ENCODE measurements around the gene PGD.
"Not testable (repeated sequence)": the region's sequence is repeated elsewhere in the genome, so short reads cannot be mapped to it uniquely, and the experiment has no call there.

PGD gene

GRCh38 chr1:10419351-10419750, 20.5 kb downstream of the PGD start:
- no peaks in the 10 kb centered on the region for H3K9me3 Mint-ChIP-seq
- peaks cover 11% of the 10 kb centered on the region for H3K4me1 Mint-ChIP-seq (ENCODE audit: low read depth)
- no peaks in the 10 kb centered on the region for H3K27me3 Mint-ChIP-seq (ENCODE audit: low read depth)
- H3K4me3 Mint-ChIP-seq = no peak overlapping the region
- peak overlapping the region; percentile 55 for H3K27ac Mint-ChIP-seq
- H3K36me3 Mint-ChIP-seq (ENCODE audit: low read depth) = peaks cover 41% of the 10 kb centered on the region

GRCh38 chr1:10421637-10422036, 22.8 kb downstream of the PGD start:
- Mint-ChIP-seq H3K4me1 (ENCODE audit: low read depth) (no peaks in the 10 kb centered on the region), H3K27me3 (ENCODE audit: low read depth) (no peaks in the 10 kb centered on the region)

GRCh38 chr1:10424034-10424433, 25.2 kb downstream of the PGD start:
- Mint-ChIP-seq H3K27ac (no peak overlapping the region), H3K4me1 (ENCODE audit: low read depth) (peaks cover 6% of the 10 kb centered on the region), H3K9me3 (no peaks in the 10 kb centered on the region), H3K36me3 (ENCODE audit: low read depth) (peaks cover 16% of the 10 kb centered on the region), H3K4me3 (no peak overlapping the region), H3K27me3 (ENCODE audit: low read depth) (no peaks in the 10 kb centered on the region)

More at GRCh38 chr1:10421637-10422036, 22.8 kb downstream of the PGD start:
- no peak overlapping the region for H3K4me3 Mint-ChIP-seq
- H3K9me3 Mint-ChIP-seq = no peaks in the 10 kb centered on the region
- peaks cover 29% of the 10 kb centered on the region for H3K36me3 Mint-ChIP-seq (ENCODE audit: low read depth)
- H3K27ac Mint-ChIP-seq = no peak overlapping the region

- H3K27me3 Mint-ChIP-seq (ENCODE audit: low read depth) = no peaks in the 10 kb centered on the region
- H3K9me3 Mint-ChIP-seq = no peaks in the 10 kb centered on the region
- H3K27ac Mint-ChIP-seq = no peak overlapping the region
- no peak overlapping the region for H3K4me3 Mint-ChIP-seq
- peaks cover 10% of the 10 kb centered on the region for H3K36me3 Mint-ChIP-seq (ENCODE audit: low read depth)
- H3K4me1 Mint-ChIP-seq (ENCODE audit: low read depth) = peaks cover 6% of the 10 kb centered on the region
Measured at GRCh38 chr1:10424651-10425050, 25.8 kb downstream of the PGD start.

GRCh38 chr1:10425826-10426534, 27.1 kb downstream of the PGD start:
- H3K4me3 Mint-ChIP-seq; H3K27ac Mint-ChIP-seq; H3K36me3 Mint-ChIP-seq (ENCODE audit: low read depth); H3K27me3 Mint-ChIP-seq (ENCODE audit: low read depth); H3K9me3 Mint-ChIP-seq: not testable (repeated sequence)
- H3K4me1 Mint-ChIP-seq (ENCODE audit: low read depth) = peaks cover 15% of the 10 kb centered on the region

- not testable (repeated sequence) for H3K36me3 Mint-ChIP-seq (ENCODE audit: low read depth); H3K4me3 Mint-ChIP-seq; H3K27ac Mint-ChIP-seq; H3K9me3 Mint-ChIP-seq; H3K27me3 Mint-ChIP-seq (ENCODE audit: low read depth)
- peaks cover 20% of the 10 kb centered on the region for H3K4me1 Mint-ChIP-seq (ENCODE audit: low read depth)
Measured at GRCh38 chr1:10426535-10426848, 27.6 kb downstream of the PGD start.

- Mint-ChIP-seq H3K9me3 (no peaks in the 10 kb centered on the region), H3K27ac (no peak overlapping the region), H3K4me1 (ENCODE audit: low read depth) (peaks cover 21% of the 10 kb centered on the region), H3K4me3 (no peak overlapping the region), H3K36me3 (ENCODE audit: low read depth) (no peaks in the 10 kb centered on the region), H3K27me3 (ENCODE audit: low read depth) (no peaks in the 10 kb centered on the region)
Measured at GRCh38 chr1:10428984-10429383, 30.1 kb downstream of the PGD start.

- Mint-ChIP-seq H3K4me3 (peak overlapping the region; percentile 93), H3K4me1 (ENCODE audit: low read depth) (peaks cover 21% of the 10 kb centered on the region), H3K27me3 (ENCODE audit: low read depth) (no peaks in the 10 kb centered on the region), H3K27ac (peak overlapping the region; percentile 67), H3K9me3 (no peaks in the 10 kb centered on the region), H3K36me3 (ENCODE audit: low read depth) (no peaks in the 10 kb centered on the region)
Measured at GRCh38 chr1:10429868-10430215, 31.0 kb downstream of the PGD start.

- H3K4me3 Mint-ChIP-seq = peak within 1 kb of the TSS; percentile 93
- H3K36me3 Mint-ChIP-seq (ENCODE audit: low read depth) = no peaks in the 10 kb centered on the region
- H3K27me3 Mint-ChIP-seq (ENCODE audit: low read depth) = no peaks in the 10 kb centered on the region
- H3K27ac Mint-ChIP-seq = peak within 1 kb of the TSS; percentile 95
- no peaks in the 10 kb centered on the region for H3K9me3 Mint-ChIP-seq
- peaks cover 21% of the 10 kb centered on the region for H3K4me1 Mint-ChIP-seq (ENCODE audit: low read depth)
Measured at GRCh38 chr1:10430216-10431069, 31.6 kb downstream of the PGD start, which contains the start of gene CENPS. Gene CENPS, plus strand, starts transcription at chr1:10430433. Its CDS starts 85 bp downstream, at chr1:10430518.

GRCh38 chr1:10431070-10431730, 32.3 kb downstream of the PGD start:
- peak overlapping the region; percentile 93 for H3K4me3 Mint-ChIP-seq
- peak overlapping the region; percentile 95 for H3K27ac Mint-ChIP-seq
- H3K4me1 Mint-ChIP-seq (ENCODE audit: low read depth) = peaks cover 21% of the 10 kb centered on the region
- no peaks in the 10 kb centered on the region for H3K36me3 Mint-ChIP-seq (ENCODE audit: low read depth)
- H3K9me3 Mint-ChIP-seq = no peaks in the 10 kb centered on the region
- no peaks in the 10 kb centered on the region for H3K27me3 Mint-ChIP-seq (ENCODE audit: low read depth)

GRCh38 chr1:10432910-10433700, 34.2 kb downstream of the PGD start:
- Mint-ChIP-seq H3K27me3 (ENCODE audit: low read depth) (no peaks in the 10 kb centered on the region), H3K9me3 (no peaks in the 10 kb centered on the region), H3K36me3 (ENCODE audit: low read depth) (no peaks in the 10 kb centered on the region), H3K27ac (no peak overlapping the region), H3K4me3 (no peak overlapping the region), H3K4me1 (ENCODE audit: low read depth) (peaks cover 20% of the 10 kb centered on the region)

GRCh38 chr1:10433790-10434189, 34.9 kb downstream of the PGD start:
- H3K4me1 Mint-ChIP-seq (ENCODE audit: low read depth) = peaks cover 19% of the 10 kb centered on the region
- no peaks in the 10 kb centered on the region for H3K27me3 Mint-ChIP-seq (ENCODE audit: low read depth)
- no peaks in the 10 kb centered on the region for H3K36me3 Mint-ChIP-seq (ENCODE audit: low read depth)
- H3K9me3 Mint-ChIP-seq = no peaks in the 10 kb centered on the region
- H3K4me3 Mint-ChIP-seq = no peak overlapping the region
- no peak overlapping the region for H3K27ac Mint-ChIP-seq

GRCh38 chr1:10434590-10434989, 35.7 kb downstream of the PGD start:
- no peaks in the 10 kb centered on the region for H3K27me3 Mint-ChIP-seq (ENCODE audit: low read depth)
- H3K36me3 Mint-ChIP-seq (ENCODE audit: low read depth) = no peaks in the 10 kb centered on the region
- no peak overlapping the region for H3K4me3 Mint-ChIP-seq
- H3K27ac Mint-ChIP-seq = no peak overlapping the region
- peaks cover 19% of the 10 kb centered on the region for H3K4me1 Mint-ChIP-seq (ENCODE audit: low read depth)
- no peaks in the 10 kb centered on the region for H3K9me3 Mint-ChIP-seq

- Mint-ChIP-seq H3K27me3 (ENCODE audit: low read depth) (no peaks in the 10 kb centered on the region), H3K4me3 (no peak overlapping the region), H3K36me3 (ENCODE audit: low read depth) (no peaks in the 10 kb centered on the region), H3K27ac (no peak overlapping the region), H3K9me3 (no peaks in the 10 kb centered on the region), H3K4me1 (ENCODE audit: low read depth) (peaks cover 4% of the 10 kb centered on the region)
Measured at GRCh38 chr1:10437052-10437451, 38.2 kb downstream of the PGD start.
